ENCODE data around the gene POPDC3.

Gene POPDC3

DNA sequence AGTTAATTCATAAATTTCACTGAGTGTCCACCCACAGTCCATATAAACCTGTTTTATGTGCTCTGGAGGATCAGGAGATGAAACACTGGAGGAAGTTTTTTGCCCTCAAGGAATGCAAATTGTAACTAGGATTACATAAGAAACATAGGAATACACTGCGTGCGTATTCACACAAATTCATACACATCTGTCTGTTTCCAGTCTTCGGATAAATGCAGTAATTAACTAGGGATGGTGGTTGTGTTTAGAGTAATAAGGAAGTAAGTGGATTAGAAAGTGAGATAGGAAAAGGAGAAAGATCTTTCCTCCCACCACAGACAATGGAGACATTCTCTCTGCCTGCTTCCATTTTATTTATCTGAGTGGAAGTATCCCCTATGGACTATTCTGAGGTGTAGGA lies 35.7 kb upstream of the POPDC3 start:
- TF ChIP-seq, protein P1, sequence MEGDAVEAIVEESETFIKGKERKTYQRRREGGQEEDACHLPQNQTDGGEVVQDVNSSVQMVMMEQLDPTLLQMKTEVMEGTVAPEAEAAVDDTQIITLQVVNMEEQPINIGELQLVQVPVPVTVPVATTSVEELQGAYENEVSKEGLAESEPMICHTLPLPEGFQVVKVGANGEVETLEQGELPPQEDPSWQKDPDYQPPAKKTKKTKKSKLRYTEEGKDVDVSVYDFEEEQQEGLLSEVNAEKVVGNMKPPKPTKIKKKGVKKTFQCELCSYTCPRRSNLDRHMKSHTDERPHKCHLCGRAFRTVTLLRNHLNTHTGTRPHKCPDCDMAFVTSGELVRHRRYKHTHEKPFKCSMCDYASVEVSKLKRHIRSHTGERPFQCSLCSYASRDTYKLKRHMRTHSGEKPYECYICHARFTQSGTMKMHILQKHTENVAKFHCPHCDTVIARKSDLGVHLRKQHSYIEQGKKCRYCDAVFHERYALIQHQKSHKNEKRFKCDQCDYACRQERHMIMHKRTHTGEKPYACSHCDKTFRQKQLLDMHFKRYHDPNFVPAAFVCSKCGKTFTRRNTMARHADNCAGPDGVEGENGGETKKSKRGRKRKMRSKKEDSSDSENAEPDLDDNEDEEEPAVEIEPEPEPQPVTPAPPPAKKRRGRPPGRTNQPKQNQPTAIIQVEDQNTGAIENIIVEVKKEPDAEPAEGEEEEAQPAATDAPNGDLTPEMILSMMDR (conservative IDR thresholded peaks at IDR 0.05; ENCODE audit: low read depth) = no peak
- no peak for DNase-seq (ENCODE audit: low spot score)
- POLR2A ChIA-PET (ENCODE audit: low non-redundant PET) = no interaction called here
- no peak overlapping the region for H3K27ac ChIP-seq
- CTCF ChIA-PET = no interaction called here

DNA sequence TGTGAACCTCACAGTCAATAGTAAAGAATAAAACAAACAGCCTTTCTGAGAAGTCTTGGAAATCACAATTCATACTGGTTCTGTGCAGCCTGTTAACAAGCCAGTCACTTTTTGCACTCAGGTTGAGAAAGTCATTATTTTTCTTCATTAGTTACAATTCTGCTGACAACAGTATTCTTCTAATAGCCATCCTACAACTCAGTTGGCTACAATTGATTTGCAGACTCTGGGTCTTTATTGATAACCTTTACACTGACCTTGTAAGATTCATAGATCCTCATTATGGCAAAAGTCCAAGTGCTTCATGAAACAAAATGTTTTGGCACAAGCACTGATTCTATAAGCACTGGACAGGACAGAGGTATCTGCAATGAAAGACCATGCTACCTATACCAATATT lies 34.9 kb upstream of the POPDC3 start:
- ChIA-PET CTCF (interaction anchor here (0.6 kb wide), 1 partner anchor 211 kb away, joined by 3 read pairs; no protein-coding TSS in a partner anchor), POLR2A (ENCODE audit: low non-redundant PET) (no interaction called here)
- TF ChIP-seq, protein P1 (conservative IDR thresholded peaks at IDR 0.05; ENCODE audit: low read depth) = no peak
- no peak overlapping the region for H3K27ac ChIP-seq
- no peak for DNase-seq (ENCODE audit: low spot score)

DNA sequence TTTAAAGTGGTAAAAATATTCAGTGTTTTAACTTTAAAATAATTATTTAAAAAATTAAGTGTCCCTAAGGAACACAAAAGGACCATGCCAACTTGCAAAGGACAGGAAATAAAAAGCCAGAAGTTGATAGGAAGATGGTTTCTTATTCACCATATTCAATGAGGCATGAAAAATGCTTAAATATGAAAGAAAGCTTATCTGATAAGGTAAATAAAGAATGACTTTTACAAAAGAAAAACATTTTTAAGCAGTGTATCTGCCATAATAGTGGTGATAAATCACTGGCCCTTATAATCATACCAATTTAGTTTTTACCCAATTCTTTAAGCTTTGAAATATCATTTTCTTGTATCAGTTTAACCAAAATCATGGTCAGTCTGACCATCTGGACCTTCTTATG lies 33.5 kb upstream of the POPDC3 start:
- TF ChIP-seq, protein P1 (conservative IDR thresholded peaks at IDR 0.05; ENCODE audit: low read depth) = no peak
- no peak for DNase-seq (ENCODE audit: low spot score)
- POLR2A ChIA-PET (ENCODE audit: low non-redundant PET) = no interaction called here
- H3K27ac ChIP-seq = no peak overlapping the region
- CTCF ChIA-PET = no interaction called here

DNA sequence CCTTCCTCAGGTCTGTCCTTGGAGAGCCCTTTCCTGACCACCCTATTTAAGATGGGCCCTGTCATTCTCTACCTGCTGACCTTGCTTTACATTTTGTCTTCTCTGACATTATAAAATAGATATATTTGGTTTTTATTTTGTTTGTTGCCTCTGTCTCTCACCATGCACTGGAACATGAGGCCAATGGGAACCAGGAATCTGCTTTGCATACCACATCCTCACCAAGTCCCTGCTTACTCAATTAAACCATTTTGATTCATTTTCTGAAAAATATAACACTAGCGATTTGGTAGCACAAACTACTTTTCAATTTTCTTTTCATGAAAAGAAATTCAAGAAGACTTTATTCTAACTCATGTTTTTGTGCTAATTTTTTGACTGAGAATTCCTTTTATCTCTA lies 32.8 kb upstream of the POPDC3 start:
- POLR2A ChIA-PET (ENCODE audit: low non-redundant PET) = no interaction called here
- TF ChIP-seq, protein P1 (conservative IDR thresholded peaks at IDR 0.05; ENCODE audit: low read depth) = no peak
- H3K27ac ChIP-seq = no peak overlapping the region
- CTCF ChIA-PET = interaction anchor here (0.7 kb wide), 1 partner anchor 422 kb away, joined by 3 read pairs; no protein-coding TSS in a partner anchor
- no peak for DNase-seq (ENCODE audit: low spot score)

DNA sequence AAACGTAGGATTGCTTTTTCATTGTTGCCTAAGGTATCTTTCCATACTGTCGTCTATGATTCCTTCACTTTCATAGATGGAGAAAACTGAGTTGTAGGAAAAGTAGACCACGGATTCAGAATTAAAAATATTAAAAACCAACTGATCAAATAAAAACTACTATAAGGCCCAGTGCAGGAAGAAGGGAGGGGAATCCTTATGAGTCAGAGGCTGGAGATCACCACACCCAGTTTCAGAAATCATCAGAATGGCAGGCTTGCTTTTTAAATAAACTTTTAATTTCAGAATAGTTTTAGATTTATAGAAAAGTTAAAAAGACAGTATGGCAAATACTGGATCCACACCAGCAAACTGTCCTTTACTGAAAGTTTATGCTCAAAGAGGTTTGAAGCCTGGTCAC lies 32.0 kb upstream of the POPDC3 start:
- CTCF ChIA-PET = interaction anchor here (0.7 kb wide), 1 partner anchor 421 kb away, joined by 3 read pairs; no protein-coding TSS in a partner anchor
- POLR2A ChIA-PET (ENCODE audit: low non-redundant PET) = no interaction called here
- TF ChIP-seq, protein P1 (conservative IDR thresholded peaks at IDR 0.05; ENCODE audit: low read depth) = no peak
- DNase-seq (ENCODE audit: low spot score) = peak; percentile 49
- no peak overlapping the region for H3K27ac ChIP-seq

DNA sequence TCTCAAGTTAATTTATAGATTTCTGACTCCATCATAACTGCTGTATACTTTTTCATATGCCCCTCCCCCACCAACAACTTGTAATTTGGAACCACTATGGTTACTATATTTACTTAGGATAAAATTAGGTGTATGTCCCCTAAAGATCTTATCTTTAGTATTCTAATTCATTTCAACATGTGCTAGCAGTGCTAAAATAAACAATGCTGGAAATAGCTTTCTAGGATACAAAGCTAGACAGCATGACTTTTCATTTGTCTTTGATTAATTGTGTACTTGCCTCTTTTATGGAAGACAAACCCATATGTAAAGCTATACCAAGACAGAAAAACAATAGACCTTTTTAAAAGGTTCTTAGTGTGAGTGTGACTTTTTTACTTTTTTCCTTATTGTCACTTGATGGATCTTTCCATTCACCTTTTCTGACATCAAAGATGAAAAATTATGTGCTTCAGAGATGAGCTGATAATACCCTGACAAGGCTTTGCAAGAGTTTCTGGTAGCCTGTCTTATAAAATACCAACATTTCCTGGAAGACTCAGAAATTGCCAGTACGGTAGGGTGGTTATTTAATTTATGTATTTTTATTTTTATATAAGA lies 31.2 kb upstream of the POPDC3 start:
- CTCF ChIA-PET = interaction anchor here (0.6 kb wide), 1 partner anchor 562 kb away, joined by 3 read pairs; no protein-coding TSS in a partner anchor
- TF ChIP-seq, protein P1 (conservative IDR thresholded peaks at IDR 0.05; ENCODE audit: low read depth) = no peak
- POLR2A ChIA-PET (ENCODE audit: low non-redundant PET) = no interaction called here
- no peak overlapping the region for H3K27ac ChIP-seq
- DNase-seq (ENCODE audit: low spot score) = no peak
